ENCODE measurements around the gene UVSSA. TPM values are rescaled to one million over a fixed set of nuclear protein-coding genes. Genes with fewer than 3 reads are reported as not detected.

The UVSSA gene
- total RNA-seq, 2 experiments from 2014 or later, result 18.6 to 20.2 TPM

GRCh38 chr4:1300466-1301455 lies 46.2 kb upstream of the UVSSA start:
- DNase-seq, result peak; percentile 26
- TF ChIP-seq CTCF (IDR thresholded peaks at IDR 0.05), result no peak
- Mint-ChIP-seq H3K4me3 (no peak overlapping the region), H3K36me3 (ENCODE audit: low read depth) (peaks cover 30% of the 10 kb centered on the region), H3K27ac (peak overlapping the region; percentile 71), H3K4me1 (ENCODE audit: low read depth) (peaks cover 48% of the 10 kb centered on the region), H3K9me3 (no peaks in the 10 kb centered on the region), H3K27me3 (no peaks in the 10 kb centered on the region)
- peak; percentile 45 for ATAC-seq
- intact Hi-C loops (cut with micrococcal nuclease), result no loop called here
- ChIA-PET CTCF (interaction anchor here (1.1 to 1.8 kb wide), 3 partner anchors 9 to 14 kb away, joined by 3 to 8 read pairs (median 3); no protein-coding TSS in a partner anchor), POLR2A (interaction anchor here (1.4 to 2.6 kb wide), 2 partner anchors 9 to 11 kb away, joined by 6 to 14 read pairs; partner anchors contain the start of gene MAEA)

GRCh38 chr4:1302159-1302558 lies 44.8 kb upstream of the UVSSA start:
- ChIA-PET POLR2A (interaction anchor here (2.6 kb wide), 1 partner anchor 12 kb away, joined by 14 read pairs; the partner anchor contains the start of gene MAEA), CTCF (interaction anchor here (2.1 kb wide), 1 partner anchor 54 kb away, joined by 5 read pairs; no protein-coding TSS in a partner anchor)
- DNase-seq (no peak), ATAC-seq (no peak)
- Mint-ChIP-seq H3K9me3 (no peaks in the 10 kb centered on the region), H3K27me3 (no peaks in the 10 kb centered on the region), H3K4me1 (ENCODE audit: low read depth) (peaks cover 54% of the 10 kb centered on the region), H3K4me3 (no peak overlapping the region), H3K36me3 (ENCODE audit: low read depth) (peaks cover 32% of the 10 kb centered on the region), H3K27ac (no peak overlapping the region)
- no peak for TF ChIP-seq CTCF (IDR thresholded peaks at IDR 0.05)
- intact Hi-C loops (cut with micrococcal nuclease), result no loop called here

- Mint-ChIP-seq H3K4me1 (ENCODE audit: low read depth) (peaks cover 69% of the 10 kb centered on the region), H3K27ac (peak overlapping the region; percentile 80), H3K36me3 (ENCODE audit: low read depth) (peaks cover 24% of the 10 kb centered on the region), H3K9me3 (no peaks in the 10 kb centered on the region), H3K27me3 (no peaks in the 10 kb centered on the region), H3K4me3 (no peak overlapping the region)
- ChIA-PET POLR2A (no interaction called here), CTCF (no interaction called here)
- no peak for ATAC-seq
- DNase-seq, result no peak
- no peak for TF ChIP-seq CTCF (IDR thresholded peaks at IDR 0.05)
- intact Hi-C loops (cut with micrococcal nuclease), result no loop called here
These were observed 41.7 kb upstream of the UVSSA start for GRCh38 chr4:1305261-1305711.

- Mint-ChIP-seq H3K27me3 (no peaks in the 10 kb centered on the region), H3K27ac (peak overlapping the region; percentile 80), H3K9me3 (no peaks in the 10 kb centered on the region), H3K36me3 (ENCODE audit: low read depth) (peaks cover 24% of the 10 kb centered on the region), H3K4me1 (ENCODE audit: low read depth) (peaks cover 67% of the 10 kb centered on the region), H3K4me3 (no peak overlapping the region)
- intact Hi-C loops (cut with micrococcal nuclease), result no loop called here
- no peak for TF ChIP-seq CTCF (IDR thresholded peaks at IDR 0.05)
- CTCF ChIA-PET, result interaction anchor here (1.1 kb wide), 1 partner anchor 50 kb away, joined by 5 read pairs; no protein-coding TSS in a partner anchor
- POLR2A ChIA-PET, result interaction anchor here (0.6 kb wide), 1 partner anchor 27 kb away, joined by 3 read pairs; no protein-coding TSS in a partner anchor
- ATAC-seq, result peak; percentile 24
- DNase-seq, result peak; percentile 70
These were observed 41.1 kb upstream of the UVSSA start for GRCh38 chr4:1305781-1306455.

Data from activated CD8-positive, alpha-beta T cell treated with anti-CD3 and anti-CD28 coated beads for 36 hours (primary cell).